Activated CD4-positive, alpha-beta T cell treated with anti-CD3 and anti-CD28 coated beads for 48 hours (primary cell): ENCODE data around the gene ARHGEF5.
"Not testable (repeated sequence)": the region's sequence is repeated elsewhere in the genome, so short reads cannot be mapped to it uniquely, and the experiment has no call there.

Source experiments
- DNase-seq: peaks from one replicate; pipeline ENCODE4 v3.0.0-alpha.2; 2020

ARHGEF5 gene

GRCh38 chr7:144355176-144355822, at the start of gene ARHGEF5:
Gene ARHGEF5, plus strand, starts transcription at chr7:144355402. Its CDS starts 7,268 bp downstream, at chr7:144362670.
- DNase-seq: not testable (repeated sequence)

GRCh38 chr7:144309702-144310101, 45.5 kb upstream of the ARHGEF5 start:
- DNase-seq: not testable (repeated sequence)

- not testable (repeated sequence) for DNase-seq
Observed at GRCh38 chr7:144311218-144311617, 44.0 kb upstream of the ARHGEF5 start.

- DNase-seq: not testable (repeated sequence)
Observed at GRCh38 chr7:144311872-144312469, 43.2 kb upstream of the ARHGEF5 start, which contains the start of gene OR2A1. Gene OR2A1, plus strand, starts transcription at chr7:144312419. Its CDS starts 5,706 bp downstream, at chr7:144318125.

- not testable (repeated sequence) for DNase-seq
Observed at GRCh38 chr7:144317537-144317936, 37.7 kb upstream of the ARHGEF5 start.

- not testable (repeated sequence) for DNase-seq
Observed at GRCh38 chr7:144319547-144319946, 35.7 kb upstream of the ARHGEF5 start.

- not testable (repeated sequence) for DNase-seq
Observed at GRCh38 chr7:144321677-144322206, 33.5 kb upstream of the ARHGEF5 start.

GRCh38 chr7:144323359-144323758, 31.8 kb upstream of the ARHGEF5 start:
- not testable (repeated sequence) for DNase-seq

GRCh38 chr7:144325868-144326267, 29.3 kb upstream of the ARHGEF5 start:
- not testable (repeated sequence) for DNase-seq

- not testable (repeated sequence) for DNase-seq
Observed at GRCh38 chr7:144330044-144330443, 25.2 kb upstream of the ARHGEF5 start.

- not testable (repeated sequence) for DNase-seq
Observed at GRCh38 chr7:144331221-144331995, 23.8 kb upstream of the ARHGEF5 start.

GRCh38 chr7:144331996-144332288, 23.3 kb upstream of the ARHGEF5 start:
- DNase-seq: not testable (repeated sequence)

GRCh38 chr7:144348625-144349024, 6.6 kb upstream of the ARHGEF5 start:
- not testable (repeated sequence) for DNase-seq

GRCh38 chr7:144351667-144352066, 3.5 kb upstream of the ARHGEF5 start:
- not testable (repeated sequence) for DNase-seq

GRCh38 chr7:144356185-144356584, 983 bp downstream of the ARHGEF5 start:
- not testable (repeated sequence) for DNase-seq

- not testable (repeated sequence) for DNase-seq
Observed at GRCh38 chr7:144356860-144357259, 1.7 kb downstream of the ARHGEF5 start.

- not testable (repeated sequence) for DNase-seq
Observed at GRCh38 chr7:144362061-144362460, 6.9 kb downstream of the ARHGEF5 start.

GRCh38 chr7:144365523-144365922, 10.3 kb downstream of the ARHGEF5 start:
- not testable (repeated sequence) for DNase-seq

GRCh38 chr7:144367250-144367649, 12.0 kb downstream of the ARHGEF5 start:
- not testable (repeated sequence) for DNase-seq

- DNase-seq: not testable (repeated sequence)
Observed at GRCh38 chr7:144369221-144369620, 14.0 kb downstream of the ARHGEF5 start.

- DNase-seq: no peak
Observed at GRCh38 chr7:144378651-144379050, 23.4 kb downstream of the ARHGEF5 start.

- DNase-seq: no peak
Observed at GRCh38 chr7:144379776-144380384, 24.7 kb downstream of the ARHGEF5 start.

GRCh38 chr7:144384071-144384470, 28.9 kb downstream of the ARHGEF5 start:
- DNase-seq: no peak
